IgD-negative memory B cell (primary cell): ENCODE results near the gene ZC3H12D. TPM values are rescaled to one million over a fixed set of nuclear protein-coding genes. Genes with fewer than 3 reads are reported as not detected.
"Not testable (repeated sequence)": the region's sequence is repeated elsewhere in the genome, so short reads cannot be mapped to it uniquely, and the experiment has no call there.

Experiments
- H3K27ac Mint-ChIP-seq, 3 donors: one replicate each; pipeline ENCODE4 v1.8.0; 2020 to 2022; ENCODE audit warnings: mild to moderate bottlenecking in 3 of 3, mixed read lengths in 3 of 3, moderate library complexity in 1 of 3
- H3K27me3 Mint-ChIP-seq: one replicate; pipeline ENCODE4 v1.8.0; 2021; ENCODE audit warnings: mixed read lengths
- H3K36me3 Mint-ChIP-seq: one replicate; pipeline ENCODE4 v1.8.0; 2020; ENCODE audit warnings: mild to moderate bottlenecking, mixed read lengths
- H3K4me1 Mint-ChIP-seq, 3 donors: one replicate each; pipeline ENCODE4 v1.8.0; 2020 to 2022; ENCODE audit warnings: mixed read lengths in 3 of 3, mild to moderate bottlenecking in 1 of 3
- H3K4me3 Mint-ChIP-seq, 4 donors: one replicate each; pipeline ENCODE4 v1.8.0; 2020 to 2022; ENCODE audit warnings: mild to moderate bottlenecking in 4 of 4, mixed read lengths in 4 of 4, moderate library complexity in 3 of 4
- H3K9me3 Mint-ChIP-seq, 3 donors: one replicate each; pipeline ENCODE4 v1.8.0; 2020 to 2021; ENCODE audit warnings: mixed read lengths in 3 of 3, mild to moderate bottlenecking in 1 of 3
- polyA plus RNA-seq: library from polyadenylated mRNA; unstranded; fragments of 300-500 nt; fragmentation: Illumina TruSeq; gene quantifications from one replicate; pipeline ENCODE4 v1.2.3, GENCODE V29; 2021

The ZC3H12D gene
- polyA plus RNA-seq: 8.2 TPM

- Mint-ChIP-seq H3K9me3 (no peaks in the 10 kb centered on the region), H3K27me3 (no peaks in the 10 kb centered on the region), H3K27ac (peak within 1 kb of the TSS; percentile 99 to 100 (median 99)), H3K36me3 (peaks cover 7% of the 10 kb centered on the region), H3K4me3 (peak within 1 kb of the TSS; percentile 93 to 100 (median 98)), H3K4me1 (peaks cover 45 to 50% (median 45%) of the 10 kb centered on the region in 3 donors)
Observed at GRCh38 chr6:149484733-149485700, at the start of gene ZC3H12D. Gene ZC3H12D (minus strand): TSS chr6:149485014. CDS start chr6:149474543, 10,471 bp downstream.

GRCh38 chr6:149529650-149530049 lies 44.8 kb upstream of the ZC3H12D start:
- Mint-ChIP-seq H3K9me3 (no peaks in the 10 kb centered on the region), H3K27me3 (no peaks in the 10 kb centered on the region), H3K4me1 (no peaks in the 10 kb centered on the region), H3K27ac (no peak overlapping the region), H3K4me3 (no peak overlapping the region), H3K36me3 (peaks cover 4% of the 10 kb centered on the region)

GRCh38 chr6:149515494-149515893 lies 30.7 kb upstream of the ZC3H12D start:
- Mint-ChIP-seq H3K9me3 (no peaks in the 10 kb centered on the region), H3K4me3 (no peak overlapping the region), H3K27me3 (no peaks in the 10 kb centered on the region), H3K4me1 (peaks cover 4 to 15% (median 9%) of the 10 kb centered on the region in 3 donors), H3K27ac (peak overlapping the region in 1 of 3 donors; percentile 14), H3K36me3 (peaks cover 12% of the 10 kb centered on the region)

- H3K4me1 Mint-ChIP-seq: peaks cover 3 to 15% (median 10%) of the 10 kb centered on the region in 3 donors
- H3K4me3 Mint-ChIP-seq: no peak overlapping the region
- peaks cover 12% of the 10 kb centered on the region for H3K36me3 Mint-ChIP-seq
- H3K27ac Mint-ChIP-seq: peak overlapping the region in 1 of 3 donors; percentile 93
- H3K9me3 Mint-ChIP-seq: no peaks in the 10 kb centered on the region
- no peaks in the 10 kb centered on the region for H3K27me3 Mint-ChIP-seq
Observed at GRCh38 chr6:149513915-149514314, 29.1 kb upstream of the ZC3H12D start.

GRCh38 chr6:149510793-149511512 lies 26.1 kb upstream of the ZC3H12D start:
- peaks cover 10% of the 10 kb centered on the region for H3K36me3 Mint-ChIP-seq
- peaks cover 9 to 15% (median 13%) of the 10 kb centered on the region in 3 donors for H3K4me1 Mint-ChIP-seq
- H3K27ac Mint-ChIP-seq: no peak overlapping the region
- H3K4me3 Mint-ChIP-seq: no peak overlapping the region
- no peaks in the 10 kb centered on the region for H3K27me3 Mint-ChIP-seq
- H3K9me3 Mint-ChIP-seq: no peaks in the 10 kb centered on the region

GRCh38 chr6:149508485-149508884 lies 23.7 kb upstream of the ZC3H12D start:
- Mint-ChIP-seq H3K4me3 (no peak overlapping the region), H3K27me3 (no peaks in the 10 kb centered on the region), H3K27ac (peak overlapping the region; percentile 50 to 61 (median 59))

GRCh38 chr6:149503872-149504271 lies 19.1 kb upstream of the ZC3H12D start:
- H3K27ac Mint-ChIP-seq: peak overlapping the region in 1 of 3 donors; percentile 61
- no peaks in the 10 kb centered on the region for H3K9me3 Mint-ChIP-seq
- H3K4me1 Mint-ChIP-seq: peaks cover 4 to 10% (median 8%) of the 10 kb centered on the region in 3 donors
- peaks cover 7% of the 10 kb centered on the region for H3K36me3 Mint-ChIP-seq
- H3K4me3 Mint-ChIP-seq: no peak overlapping the region
- H3K27me3 Mint-ChIP-seq: no peaks in the 10 kb centered on the region

More at GRCh38 chr6:149508485-149508884, 23.7 kb upstream of the ZC3H12D start:
- H3K4me1 Mint-ChIP-seq: peaks cover 9 to 10% (median 10%) of the 10 kb centered on the region in 3 donors
- H3K9me3 Mint-ChIP-seq: no peaks in the 10 kb centered on the region
- H3K36me3 Mint-ChIP-seq: peaks cover 9% of the 10 kb centered on the region

- Mint-ChIP-seq H3K27ac (peak overlapping the region in 1 of 3 donors; percentile 73), H3K4me1 (peaks cover 0 to 6% (median 5%) of the 10 kb centered on the region in 3 donors), H3K36me3 (peaks cover 7% of the 10 kb centered on the region), H3K27me3 (no peaks in the 10 kb centered on the region), H3K4me3 (no peak overlapping the region), H3K9me3 (no peaks in the 10 kb centered on the region)
Observed at GRCh38 chr6:149503276-149503675, 18.5 kb upstream of the ZC3H12D start.

GRCh38 chr6:149501768-149502167 lies 17.0 kb upstream of the ZC3H12D start:
- Mint-ChIP-seq H3K4me1 (peaks cover 3 to 5% (median 3%) of the 10 kb centered on the region in 3 donors), H3K27me3 (no peaks in the 10 kb centered on the region), H3K9me3 (no peaks in the 10 kb centered on the region), H3K36me3 (peaks cover 7% of the 10 kb centered on the region), H3K27ac (peak overlapping the region in 2 of 3 donors; percentile 39 to 83), H3K4me3 (no peak overlapping the region)

GRCh38 chr6:149501201-149501600 lies 16.4 kb upstream of the ZC3H12D start:
- Mint-ChIP-seq H3K27me3 (no peaks in the 10 kb centered on the region), H3K36me3 (peaks cover 7% of the 10 kb centered on the region), H3K4me1 (peaks cover 7 to 8% (median 7%) of the 10 kb centered on the region in 3 donors), H3K27ac (peak overlapping the region in 1 of 3 donors; percentile 48), H3K4me3 (no peak overlapping the region), H3K9me3 (no peaks in the 10 kb centered on the region)

- Mint-ChIP-seq H3K4me3 (no peak overlapping the region), H3K27ac (peak overlapping the region; percentile 16 to 76 (median 25)), H3K36me3 (no peaks in the 10 kb centered on the region)
Observed at GRCh38 chr6:149500096-149500495, 15.3 kb upstream of the ZC3H12D start.

GRCh38 chr6:149499066-149499465 lies 14.3 kb upstream of the ZC3H12D start:
- peaks cover 21 to 26% (median 22%) of the 10 kb centered on the region in 3 donors for H3K4me1 Mint-ChIP-seq
- peak overlapping the region in 1 of 3 donors; percentile 67 for H3K27ac Mint-ChIP-seq
- no peaks in the 10 kb centered on the region for H3K36me3 Mint-ChIP-seq
- no peaks in the 10 kb centered on the region for H3K27me3 Mint-ChIP-seq
- no peaks in the 10 kb centered on the region for H3K9me3 Mint-ChIP-seq
- H3K4me3 Mint-ChIP-seq: no peak overlapping the region

More at GRCh38 chr6:149500096-149500495, 15.3 kb upstream of the ZC3H12D start:
- Mint-ChIP-seq H3K9me3 (no peaks in the 10 kb centered on the region), H3K27me3 (no peaks in the 10 kb centered on the region), H3K4me1 (peaks cover 13 to 16% (median 14%) of the 10 kb centered on the region in 3 donors)

GRCh38 chr6:149497365-149497764 lies 12.6 kb upstream of the ZC3H12D start:
- no peaks in the 10 kb centered on the region for H3K9me3 Mint-ChIP-seq
- no peaks in the 10 kb centered on the region for H3K27me3 Mint-ChIP-seq
- no peaks in the 10 kb centered on the region for H3K36me3 Mint-ChIP-seq
- no peak overlapping the region for H3K4me3 Mint-ChIP-seq
- peaks cover 31 to 35% (median 33%) of the 10 kb centered on the region in 3 donors for H3K4me1 Mint-ChIP-seq
- peak overlapping the region in 1 of 3 donors; percentile 90 for H3K27ac Mint-ChIP-seq

GRCh38 chr6:149496597-149496996 lies 11.8 kb upstream of the ZC3H12D start:
- H3K36me3 Mint-ChIP-seq, H3K9me3 Mint-ChIP-seq, H3K27me3 Mint-ChIP-seq: not testable (repeated sequence)
- peaks cover 31 to 35% (median 33%) of the 10 kb centered on the region in 3 donors for H3K4me1 Mint-ChIP-seq
- peak overlapping the region in 2 of 4 donors; percentile 68 to 84 for H3K4me3 Mint-ChIP-seq
- peak overlapping the region; percentile 26 to 97 (median 78) for H3K27ac Mint-ChIP-seq
